ENCODE measurements around the gene AP1S2. TPM values are rescaled to one million over a fixed set of nuclear protein-coding genes. Genes with fewer than 3 reads are reported as not detected.

Gene AP1S2
- total RNA-seq = 17.5 and 20.3 TPM in 2 replicates

DNA sequence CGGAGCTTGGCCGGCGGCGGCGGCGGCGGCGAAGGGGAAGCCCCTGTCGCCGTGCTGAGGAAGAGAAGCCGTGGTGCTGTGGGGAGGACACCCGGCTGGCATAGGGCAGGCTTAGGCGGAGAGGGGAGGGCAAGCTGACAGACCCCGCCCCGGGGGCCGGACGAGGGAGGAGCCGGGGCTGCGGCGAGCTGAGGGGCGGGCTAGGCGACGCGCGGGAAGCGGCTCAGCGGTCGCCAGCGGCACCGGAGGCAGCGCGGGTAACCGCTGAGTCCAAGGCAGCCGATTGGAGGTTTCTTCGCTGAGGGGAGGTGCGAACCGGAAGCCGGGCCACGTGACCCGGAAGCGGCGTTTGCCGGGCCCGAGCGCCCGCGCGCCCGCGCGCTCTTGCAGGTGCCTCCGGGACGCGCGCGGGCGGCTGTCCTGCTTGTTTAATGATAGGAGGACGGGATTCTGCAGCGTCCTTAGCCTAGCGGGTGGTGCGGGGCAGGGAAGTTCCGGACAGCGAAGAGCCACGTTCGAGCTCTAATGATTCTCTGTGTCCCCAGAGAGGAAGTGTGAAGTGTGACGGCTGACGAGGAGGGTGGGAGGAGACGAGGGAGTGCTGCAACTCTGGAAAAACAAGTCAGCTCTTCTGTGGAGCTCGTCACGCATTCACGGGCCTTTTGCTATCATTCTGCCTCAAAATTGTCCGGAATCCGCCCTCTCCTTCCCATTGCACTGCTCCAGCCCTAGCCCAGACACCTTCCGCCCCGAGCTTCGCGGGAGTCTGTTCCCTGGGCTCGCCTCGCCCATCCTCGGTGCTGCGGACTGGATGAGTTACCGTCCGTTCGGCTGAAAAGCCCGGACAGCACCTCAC, at the start of gene AP1S2:
Gene AP1S2 (minus strand): TSS at position 102 of the 856 bp plus-strand sequence. CDS start 2,289 bp downstream, outside the sequence.

DNA sequence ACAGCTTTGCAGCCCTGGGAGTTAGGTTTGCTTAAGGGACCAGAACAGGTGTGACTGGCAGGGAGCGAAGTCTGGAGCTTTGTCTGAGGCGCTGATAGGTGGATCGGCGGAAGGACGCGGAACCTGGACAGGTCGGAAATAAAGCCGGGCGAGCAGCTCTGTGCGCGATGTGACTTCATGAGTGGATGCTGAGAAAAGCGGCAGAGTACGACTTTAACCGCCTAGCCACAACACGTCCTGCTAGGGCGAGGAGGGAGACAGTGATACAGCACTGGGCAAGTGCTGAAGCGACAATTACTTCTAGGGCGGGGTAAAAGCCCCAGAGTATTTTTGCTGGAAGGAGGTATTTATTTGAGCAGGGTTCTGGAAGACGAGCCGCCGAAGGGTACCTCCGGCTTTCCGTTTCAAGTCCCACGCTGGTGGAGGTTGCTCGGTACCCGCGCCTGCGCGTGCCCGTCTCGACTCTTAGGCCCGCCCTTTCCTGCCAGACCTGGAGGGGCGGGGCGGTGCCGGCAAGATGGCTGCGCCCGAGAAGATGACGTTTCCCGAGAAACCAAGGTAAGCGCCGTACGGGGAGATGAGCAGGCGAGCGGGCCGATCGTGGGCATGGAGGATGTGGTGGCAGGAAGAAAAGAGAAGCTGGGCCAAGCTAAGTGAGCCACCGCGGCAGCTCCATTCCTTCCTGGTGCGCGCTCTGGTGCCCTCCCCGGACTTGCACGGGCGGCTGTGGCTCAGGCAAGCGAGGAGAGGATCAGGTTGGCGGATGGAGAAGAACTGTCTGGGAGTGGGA, 64.4 kb downstream of the AP1S2 start, which contains the start of gene ZRSR2:
Gene ZRSR2 (plus strand): TSS at position 506 of the 790 bp plus-strand sequence. CDS start 12 bp downstream, at position 518.

Other genes with a start within 250 kb of the AP1S2 start
- gene CLTRN, start 190.0 kb downstream of the AP1S2 start, total RNA-seq = 0.26 and 0.32 TPM in 2 replicates
- gene CA5B, start 116.5 kb downstream of the AP1S2 start, total RNA-seq = 5.2 and 8.5 TPM in 2 replicates
- gene ZRSR2, start 64.3 kb downstream of the AP1S2 start, total RNA-seq = 4.2 and 4.6 TPM in 2 replicates

All from bronchial smooth muscle cell (primary cell).